Spleen (tissue), 11 donors: Measurements from ENCODE around the gene TBC1D32. TPM values are rescaled to one million over a fixed set of nuclear protein-coding genes. Genes with fewer than 3 reads are reported as not detected.

Experiments
- DNase-seq: peaks from one replicate; pipeline ENCODE4 v3.0.0-alpha.2; 2020
- H3K27ac ChIP-seq, 8 donors: fragments of 200-600 bp; sonication (generic) in 7 of 8; 1 replicate in 4 of 8; 2 replicates in 4 of 8; pipeline versions ENCODE4 v1.5.0 to v1.8.0; 2016 to 2021; ENCODE audit warnings: inconsistent platforms in 4 of 8, mild to moderate bottlenecking in 4 of 8, moderate library complexity in 1 of 8
- H3K27me3 ChIP-seq, 7 donors: fragments of 200-600 bp; sonication (generic) in 6 of 7; replicated peaks in 1 of 7; 1 replicate in 4 of 7; 2 replicates in 3 of 7; pipeline versions ENCODE4 v1.5.0 to v1.8.0; 2016 to 2021; ENCODE audit warnings: inconsistent platforms in 3 of 7, mild to moderate bottlenecking in 1 of 7
- H3K36me3 ChIP-seq, 6 donors: fragments of 200-600 bp; sonication (generic) in 5 of 6; 1 replicate in 4 of 6; 2 replicates in 2 of 6; pipeline versions ENCODE4 v1.5.0 to v1.8.0; 2016 to 2021; ENCODE audit warnings: inconsistent platforms in 2 of 6
- H3K4me1 ChIP-seq, 6 donors: fragments of 200-600 bp; sonication (generic) in 5 of 6; 1 replicate in 3 of 6; 2 replicates in 3 of 6; pipeline versions ENCODE4 v1.5.0 to v1.8.0; 2016 to 2021; ENCODE audit warnings: inconsistent platforms in 3 of 6
- H3K4me3 ChIP-seq, 8 donors: fragments of 200-600 bp; sonication (generic) in 7 of 8; 1 replicate in 4 of 8; 2 replicates in 4 of 8; pipeline versions ENCODE4 v1.5.0 to v1.8.0; 2016 to 2021; ENCODE audit warnings: inconsistent platforms in 4 of 8, mild to moderate bottlenecking in 4 of 8, moderate library complexity in 2 of 8
- H3K9me3 ChIP-seq, 8 donors: fragments of 200-600 bp; sonication (generic) in 7 of 8; 1 replicate in 4 of 8; 2 replicates in 4 of 8; pipeline versions ENCODE4 v1.5.0 to v1.8.0; 2016 to 2021; ENCODE audit warnings: inconsistent platforms in 4 of 8
- CTCF ChIP-seq, 11 experiments: fragments of 200-600 bp in 7 of 11; fragments of 450-650 bp in 4 of 11; sonication (generic) in 4 of 11; IDR thresholded peaks in 8 of 11; conservative IDR thresholded peaks in 3 of 11; 1 replicate in 7 of 11; 2 replicates in 4 of 11; pipeline versions ENCODE4 v1.4.0 to v1.8.0; 2016 to 2021; ENCODE audit warnings: antibody characterized with exemption in 11 of 11, inconsistent platforms in 4 of 11, mild to moderate bottlenecking in 1 of 11
- POLR2A ChIP-seq, 3 donors: fragments of 450-650 bp; IDR thresholded peaks; one replicate each; pipeline ENCODE4 v1.5.1; 2017; ENCODE audit warnings: antibody characterized with exemption in 3 of 3, mild to moderate bottlenecking in 1 of 3
- POLR2AphosphoS5 ChIP-seq, 3 donors: sonication (generic); formaldehyde crosslinking; IDR thresholded peaks; one replicate each; pipeline ENCODE4 v1.5.1; 2017; ENCODE audit warnings: antibody characterized with exemption in 3 of 3
- WGBS, 5 donors: extraction: QIAGEN DNeasy Blood & Tissue Kit in 3 of 5; methylation state at CpG; one replicate each; pipeline versions ENCODE4 v1.1.5 to v1.1.7; 2013 to 2018; 5-methylcytosine and 5-hydroxymethylcytosine counted together
- intact Hi-C: fragments of 100-400 bp; cut with DNase I; formaldehyde crosslinking; loops from one replicate; pipeline ENCODE4 v1.15.0; 2023; ENCODE audit warnings: low total_unique reads
- polyA plus RNA-seq, 3 donors: library from polyadenylated mRNA; stranded (reverse); fragments of 200-250 nt; gene quantifications; one replicate each; pipeline ENCODE4 v1.2.1, GENCODE V29; 2013
- total RNA-seq, 7 donors: library from RNA; depleted of rRNA in 3 of 7; stranded (reverse); fragments of >200 nt in 3 of 7; fragmentation: NEBNext Ultra II Directional in 4 of 7; extraction: Animal tissue kit (Norgen Biotek cat#: 25700) in 4 of 7; gene quantifications; one replicate each; pipeline versions ENCODE4 v1.1.0 to v1.2.1, GENCODE V29; 2016 to 2021
- donor health status: healthy with polysubstance abuse.
- donor health status: DM: no; HTN: no; CAD: no; lungs with moderate emphysema.
- donor health status: DM: no; HTN: no; CAD: no.
- donor health status: Bipolar disorder and iron deficiency.
- donor health status: healthy.
- donor health status: DM: no; HTN: no; CAD: no.
- donor health status: DM: yes; HTN: yes; CAD: no.

TBC1D32 gene
- total and polyA plus RNA-seq, 10 donors = 1.5 to 18.8 (median 12.6) TPM

DNA sequence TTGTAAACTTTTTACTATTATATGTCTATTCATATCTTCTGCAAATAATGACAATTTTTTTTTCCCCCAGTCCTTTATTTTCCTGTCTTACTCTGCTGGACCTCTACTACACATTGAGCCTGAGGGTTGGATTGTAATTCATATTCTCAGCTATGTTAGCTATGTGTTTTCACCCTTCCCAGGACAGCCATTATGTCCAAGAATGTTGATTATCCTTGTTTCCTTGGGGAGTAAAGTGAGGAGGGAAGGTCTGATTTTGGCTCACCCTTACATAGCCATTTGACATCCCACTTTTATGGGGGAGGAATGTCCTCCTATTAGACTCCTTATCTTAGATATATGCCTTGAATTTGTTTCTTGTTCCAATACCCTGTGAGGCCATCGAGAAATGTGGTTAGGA is 17.6 kb upstream of the TBC1D32 start:
- Histone ChIP-seq H3K36me3 (no peaks in the 10 kb centered on the region), H3K4me3 (no peak overlapping the region), H3K27me3 (peaks cover 0 to 10% (median 0%) of the 10 kb centered on the region in 7 donors), H3K4me1 (no peaks in the 10 kb centered on the region), H3K9me3 (no peaks in the 10 kb centered on the region), H3K27ac (no peak overlapping the region)
- intact Hi-C loops = no loop called here
- WGBS, 5 donors = 36 to 85% (median 46%) methylated on average over 1 of the region's 1 CpG
- TF ChIP-seq CTCF (IDR thresholded peaks at IDR 0.05 in 8 of 11, conservative IDR thresholded peaks at IDR 0.05 in 3 of 11) = no peak
- no peak for TF ChIP-seq POLR2AphosphoS5 (IDR thresholded peaks at IDR 0.05)
- TF ChIP-seq POLR2A (IDR thresholded peaks at IDR 0.05) = no peak
- no peak for DNase-seq

- no peak overlapping the region for H3K27ac ChIP-seq
- no peaks in the 10 kb centered on the region for H3K36me3 ChIP-seq
- no peak for DNase-seq
- no peaks in the 10 kb centered on the region for H3K4me1 ChIP-seq
- intact Hi-C loops = no loop called here
- H3K4me3 ChIP-seq = no peak overlapping the region
- H3K27me3 ChIP-seq = peaks cover 0 to 8% (median 0%) of the 10 kb centered on the region in 7 donors
- H3K9me3 ChIP-seq = no peaks in the 10 kb centered on the region
- 53 to 76% (median 60%) methylated on average over 1 of the region's 1 CpG for WGBS, 5 donors
- TF ChIP-seq POLR2AphosphoS5 (IDR thresholded peaks at IDR 0.05) (no peak), POLR2A (IDR thresholded peaks at IDR 0.05) (no peak), CTCF (IDR thresholded peaks at IDR 0.05 in 8 of 11, conservative IDR thresholded peaks at IDR 0.05 in 3 of 11) (no peak)
Observed at GRCh38 chr6:121349596-121349995, 15.3 kb upstream of the TBC1D32 start.

- 79 to 84% (median 83%) methylated on average over 3 of the region's 3 CpGs for WGBS, 5 donors
- Histone ChIP-seq H3K9me3 (no peaks in the 10 kb centered on the region), H3K4me1 (no peaks in the 10 kb centered on the region), H3K36me3 (no peaks in the 10 kb centered on the region), H3K4me3 (no peak overlapping the region), H3K27ac (no peak overlapping the region), H3K27me3 (no peaks in the 10 kb centered on the region)
- TF ChIP-seq POLR2AphosphoS5 (IDR thresholded peaks at IDR 0.05) = no peak
- no peak for DNase-seq
- intact Hi-C loops = no loop called here
Observed at GRCh38 chr6:121347484-121347883, 13.2 kb upstream of the TBC1D32 start.

DNA sequence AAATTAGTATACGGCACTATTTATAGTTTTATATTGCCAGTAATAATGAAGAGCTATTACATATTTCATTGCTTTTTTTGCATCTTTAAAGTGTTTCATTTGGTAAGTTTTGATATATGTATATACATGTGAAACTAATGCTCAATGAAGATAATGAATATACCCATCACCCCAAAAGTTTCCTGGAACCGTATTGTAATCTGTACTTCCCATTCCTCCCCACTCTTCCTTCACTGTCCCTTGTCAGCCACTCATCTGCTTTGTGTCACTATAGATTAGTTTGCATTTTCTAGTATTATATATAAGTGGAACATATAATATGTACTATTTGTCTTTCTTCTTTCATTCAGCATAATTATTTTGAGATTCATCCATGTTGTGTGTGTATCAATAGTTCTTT is 10.3 kb upstream of the TBC1D32 start:
- WGBS, 5 donors = 84 to 94% (median 88%) methylated on average over 2 of the region's 2 CpGs

More for the DNA sequence above, 10.3 kb upstream of the TBC1D32 start:
- Histone ChIP-seq H3K27me3 (no peaks in the 10 kb centered on the region), H3K4me1 (no peaks in the 10 kb centered on the region), H3K27ac (no peak overlapping the region), H3K4me3 (no peak overlapping the region), H3K9me3 (no peaks in the 10 kb centered on the region), H3K36me3 (no peaks in the 10 kb centered on the region)
- intact Hi-C loops = no loop called here
- DNase-seq = no peak
- TF ChIP-seq CTCF (IDR thresholded peaks at IDR 0.05 in 8 of 11, conservative IDR thresholded peaks at IDR 0.05 in 3 of 11) = no peak
- TF ChIP-seq POLR2AphosphoS5 (IDR thresholded peaks at IDR 0.05) = no peak
- no peak for TF ChIP-seq POLR2A (IDR thresholded peaks at IDR 0.05)
